ENCODE data around the gene RSPH6A.

RSPH6A gene

DNA sequence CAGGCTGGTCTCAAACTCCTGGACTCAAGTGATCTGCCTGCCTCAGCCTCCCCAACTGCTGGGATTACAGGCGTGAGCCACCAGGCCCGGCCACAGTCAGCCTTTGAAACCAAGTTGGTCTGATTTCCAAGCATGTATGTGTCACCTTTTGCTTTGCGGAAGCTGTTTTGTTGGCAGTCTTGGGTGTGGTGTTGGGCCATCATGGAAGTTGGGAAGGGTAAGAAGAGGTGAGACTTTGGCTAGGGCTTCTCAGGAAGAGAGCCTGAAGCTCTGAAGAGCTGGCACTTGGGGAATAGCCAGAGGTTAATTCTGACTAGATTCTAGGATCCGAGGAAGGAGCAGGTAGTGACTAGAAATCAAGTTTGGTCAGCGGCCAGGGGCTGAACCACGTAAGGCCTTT, 2.8 kb downstream of the RSPH6A start:
- Histone ChIP-seq H3K36me3 (ENCODE audit: insufficient read depth, low read length) (no peaks in the 10 kb centered on the region), H3K4me2 (ENCODE audit: low read depth, low read length, poor library complexity, severe bottlenecking) (no peak overlapping the region), H3F3A (ENCODE audit: low read depth) (no peaks in the 10 kb centered on the region), H3K9me2 (replicated peaks; ENCODE audit: low read depth, low read length) (no peaks in the 10 kb centered on the region), H3K27me3 (ENCODE audit: insufficient read depth, low read length, poor library complexity, severe bottlenecking) (no peaks in the 10 kb centered on the region), H4K20me1 (ENCODE audit: insufficient read depth, low read length, poor library complexity, severe bottlenecking) (no peaks in the 10 kb centered on the region), H3K4me3 (ENCODE audit: low read length, poor library complexity, severe bottlenecking) (no peak overlapping the region), H3K9ac (ENCODE audit: low read depth, low read length, poor library complexity, severe bottlenecking) (no peak overlapping the region), H2AFZ (ENCODE audit: low read length) (no peak overlapping the region), H3K79me2 (ENCODE audit: insufficient read depth, low read length) (no peaks in the 10 kb centered on the region), H3K9me3 (ENCODE audit: insufficient read depth, low read depth, low read length) (no peaks in the 10 kb centered on the region), H3K4me1 (ENCODE audit: insufficient read depth, low read length, poor library complexity, severe bottlenecking) (peaks cover 5% of the 10 kb centered on the region)
- TF ChIP-seq, protein P1, sequence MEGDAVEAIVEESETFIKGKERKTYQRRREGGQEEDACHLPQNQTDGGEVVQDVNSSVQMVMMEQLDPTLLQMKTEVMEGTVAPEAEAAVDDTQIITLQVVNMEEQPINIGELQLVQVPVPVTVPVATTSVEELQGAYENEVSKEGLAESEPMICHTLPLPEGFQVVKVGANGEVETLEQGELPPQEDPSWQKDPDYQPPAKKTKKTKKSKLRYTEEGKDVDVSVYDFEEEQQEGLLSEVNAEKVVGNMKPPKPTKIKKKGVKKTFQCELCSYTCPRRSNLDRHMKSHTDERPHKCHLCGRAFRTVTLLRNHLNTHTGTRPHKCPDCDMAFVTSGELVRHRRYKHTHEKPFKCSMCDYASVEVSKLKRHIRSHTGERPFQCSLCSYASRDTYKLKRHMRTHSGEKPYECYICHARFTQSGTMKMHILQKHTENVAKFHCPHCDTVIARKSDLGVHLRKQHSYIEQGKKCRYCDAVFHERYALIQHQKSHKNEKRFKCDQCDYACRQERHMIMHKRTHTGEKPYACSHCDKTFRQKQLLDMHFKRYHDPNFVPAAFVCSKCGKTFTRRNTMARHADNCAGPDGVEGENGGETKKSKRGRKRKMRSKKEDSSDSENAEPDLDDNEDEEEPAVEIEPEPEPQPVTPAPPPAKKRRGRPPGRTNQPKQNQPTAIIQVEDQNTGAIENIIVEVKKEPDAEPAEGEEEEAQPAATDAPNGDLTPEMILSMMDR (conservative IDR thresholded peaks at IDR 0.05; ENCODE audit: low read length): no peak
- no peak for TF ChIP-seq EZH2phosphoT487 (IDR thresholded peaks at IDR 0.05; ENCODE audit: borderline replicate concordance)

GRCh38 chr19:45809643-45810159, 5.4 kb downstream of the RSPH6A start:
- Histone ChIP-seq H3K36me3 (ENCODE audit: insufficient read depth, low read length) (no peaks in the 10 kb centered on the region), H3K9me2 (replicated peaks; ENCODE audit: low read depth, low read length) (no peaks in the 10 kb centered on the region), H3F3A (ENCODE audit: low read depth) (no peaks in the 10 kb centered on the region), H3K4me1 (ENCODE audit: insufficient read depth, low read length, poor library complexity, severe bottlenecking) (peaks cover 5% of the 10 kb centered on the region), H3K9ac (ENCODE audit: low read depth, low read length, poor library complexity, severe bottlenecking) (no peak overlapping the region), H3K4me2 (ENCODE audit: low read depth, low read length, poor library complexity, severe bottlenecking) (peak overlapping the region; percentile 42), H4K20me1 (ENCODE audit: insufficient read depth, low read length, poor library complexity, severe bottlenecking) (no peaks in the 10 kb centered on the region), H3K4me3 (ENCODE audit: low read length, poor library complexity, severe bottlenecking) (peak overlapping the region; percentile 22), H3K27me3 (ENCODE audit: insufficient read depth, low read length, poor library complexity, severe bottlenecking) (no peaks in the 10 kb centered on the region), H3K79me2 (ENCODE audit: insufficient read depth, low read length) (no peaks in the 10 kb centered on the region), H3K9me3 (ENCODE audit: insufficient read depth, low read depth, low read length) (no peaks in the 10 kb centered on the region), H2AFZ (ENCODE audit: low read length) (peak overlapping the region; percentile 57; the same call in 1 of the 2 replicates)
- TF ChIP-seq EZH2phosphoT487 (IDR thresholded peaks at IDR 0.05; ENCODE audit: borderline replicate concordance): no peak
- TF ChIP-seq, protein P1 (conservative IDR thresholded peaks at IDR 0.05; ENCODE audit: low read length): no peak

DNA sequence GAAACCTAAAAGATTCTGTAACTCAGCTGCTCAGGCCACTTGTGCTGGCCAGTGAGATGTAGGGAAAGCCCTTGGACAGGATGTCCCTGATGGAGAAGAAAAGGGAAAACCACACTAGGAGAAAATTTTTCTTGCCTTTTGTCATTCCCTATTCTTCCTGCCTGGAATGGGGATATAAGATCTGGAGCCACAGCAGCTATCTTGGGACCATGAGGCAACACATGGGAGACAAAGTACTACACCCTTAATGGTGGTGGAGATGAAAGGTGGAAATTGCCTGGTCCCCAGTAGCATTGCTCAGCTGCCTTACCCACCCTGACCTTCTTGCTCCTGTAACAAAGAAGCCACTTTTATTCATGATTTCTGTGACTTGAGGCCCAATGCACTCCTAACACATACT, 9.4 kb downstream of the RSPH6A start:
- TF ChIP-seq EZH2phosphoT487 (IDR thresholded peaks at IDR 0.05; ENCODE audit: borderline replicate concordance): no peak
- TF ChIP-seq, protein P1 (conservative IDR thresholded peaks at IDR 0.05; ENCODE audit: low read length): no peak
- Histone ChIP-seq H3F3A (ENCODE audit: low read depth) (no peaks in the 10 kb centered on the region), H3K9me2 (replicated peaks; ENCODE audit: low read depth, low read length) (no peaks in the 10 kb centered on the region), H3K4me2 (ENCODE audit: low read depth, low read length, poor library complexity, severe bottlenecking) (no peak overlapping the region), H3K4me3 (ENCODE audit: low read length, poor library complexity, severe bottlenecking) (no peak overlapping the region), H2AFZ (ENCODE audit: low read length) (no peak overlapping the region), H3K79me2 (ENCODE audit: insufficient read depth, low read length) (no peaks in the 10 kb centered on the region), H3K4me1 (ENCODE audit: insufficient read depth, low read length, poor library complexity, severe bottlenecking) (peaks cover 5% of the 10 kb centered on the region), H3K27me3 (ENCODE audit: insufficient read depth, low read length, poor library complexity, severe bottlenecking) (no peaks in the 10 kb centered on the region), H3K9ac (ENCODE audit: low read depth, low read length, poor library complexity, severe bottlenecking) (no peak overlapping the region), H3K9me3 (ENCODE audit: insufficient read depth, low read depth, low read length) (no peaks in the 10 kb centered on the region), H3K36me3 (ENCODE audit: insufficient read depth, low read length) (no peaks in the 10 kb centered on the region), H4K20me1 (ENCODE audit: insufficient read depth, low read length, poor library complexity, severe bottlenecking) (no peaks in the 10 kb centered on the region)

Data from Loucy (cell line).